ENCODE measurements around the gene ARID1A.

GRCh38 chr1:26767714-26768113 is 71.9 kb downstream of the ARID1A start:
- TF ChIP-seq, protein P1, sequence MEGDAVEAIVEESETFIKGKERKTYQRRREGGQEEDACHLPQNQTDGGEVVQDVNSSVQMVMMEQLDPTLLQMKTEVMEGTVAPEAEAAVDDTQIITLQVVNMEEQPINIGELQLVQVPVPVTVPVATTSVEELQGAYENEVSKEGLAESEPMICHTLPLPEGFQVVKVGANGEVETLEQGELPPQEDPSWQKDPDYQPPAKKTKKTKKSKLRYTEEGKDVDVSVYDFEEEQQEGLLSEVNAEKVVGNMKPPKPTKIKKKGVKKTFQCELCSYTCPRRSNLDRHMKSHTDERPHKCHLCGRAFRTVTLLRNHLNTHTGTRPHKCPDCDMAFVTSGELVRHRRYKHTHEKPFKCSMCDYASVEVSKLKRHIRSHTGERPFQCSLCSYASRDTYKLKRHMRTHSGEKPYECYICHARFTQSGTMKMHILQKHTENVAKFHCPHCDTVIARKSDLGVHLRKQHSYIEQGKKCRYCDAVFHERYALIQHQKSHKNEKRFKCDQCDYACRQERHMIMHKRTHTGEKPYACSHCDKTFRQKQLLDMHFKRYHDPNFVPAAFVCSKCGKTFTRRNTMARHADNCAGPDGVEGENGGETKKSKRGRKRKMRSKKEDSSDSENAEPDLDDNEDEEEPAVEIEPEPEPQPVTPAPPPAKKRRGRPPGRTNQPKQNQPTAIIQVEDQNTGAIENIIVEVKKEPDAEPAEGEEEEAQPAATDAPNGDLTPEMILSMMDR (conservative IDR thresholded peaks at IDR 0.05; ENCODE audit: low read length) = no peak
- TF ChIP-seq EZH2phosphoT487 (IDR thresholded peaks at IDR 0.05; ENCODE audit: borderline replicate concordance, low read depth, low read length) = no peak

Data from OCI-LY7 (cell line).